Keratinocyte (primary cell): ENCODE measurements around the gene HAND1. TPM values are rescaled to one million over a fixed set of nuclear protein-coding genes. Genes with fewer than 3 reads are reported as not detected.

Experiments used
- DNase-seq: peaks from one replicate; pipeline ENCODE4 v3.0.0-alpha.2; 2011; ENCODE audit warnings: low read depth, missing footprints, low spot score
- FAIRE-seq: peaks from 2 replicates; lab custom pipeline; 2011; peaks lifted over from hg19 to GRCh38; lab: Jason Lieb, UNC
- H2AFZ ChIP-seq: 2 replicates; pipeline ENCODE4 v1.6.0; 2012; ENCODE audit warnings: low read length, control low read depth, inconsistent platforms; ENCODE audit not compliant: control insufficient read depth
- H3K27ac ChIP-seq: 2 replicates; pipeline ENCODE4 v1.5.1; 2011; ENCODE audit warnings: low read length; ENCODE audit not compliant: control insufficient read depth, insufficient read depth
- H3K27me3 ChIP-seq: 3 replicates; pipeline ENCODE4 v1.6.0; 2011; ENCODE audit warnings: low read length; ENCODE audit not compliant: control insufficient read depth, insufficient read depth; ENCODE audit errors: extremely low read depth
- H3K36me3 ChIP-seq, 2 experiments: 2 replicates in 1 of 2; 3 replicates in 1 of 2; pipeline ENCODE4 v1.5.1; 2011; ENCODE audit warnings: low read length in 2 of 2, mild to moderate bottlenecking in 1 of 2; ENCODE audit not compliant: control insufficient read depth in 2 of 2, insufficient read depth in 2 of 2; ENCODE audit errors: extremely low read depth in 1 of 2
- H3K4me1 ChIP-seq: 3 replicates; pipeline ENCODE4 v1.5.1; 2011; ENCODE audit warnings: low read length; ENCODE audit not compliant: control insufficient read depth, insufficient read depth; ENCODE audit errors: extremely low read depth
- H3K4me2 ChIP-seq: 3 replicates; pipeline ENCODE4 v1.6.0; 2011; ENCODE audit warnings: low read depth, low read length; ENCODE audit not compliant: control insufficient read depth, insufficient read depth; ENCODE audit errors: extremely low read depth
- H3K4me3 ChIP-seq, 3 experiments: fragments of 200-600 bp in 1 of 3; sonication (generic) in 1 of 3; 2 replicates in 2 of 3; 3 replicates in 1 of 3; pipeline ENCODE4 v1.5.1; 2011 to 2016; ENCODE audit warnings: low read length in 3 of 3, mild to moderate bottlenecking in 3 of 3, control low read depth in 2 of 3, inconsistent platforms in 1 of 3, low read depth in 1 of 3, mixed read lengths in 1 of 3, mixed run types in 1 of 3, moderate library complexity in 1 of 3; ENCODE audit not compliant: control insufficient read depth in 2 of 3, insufficient read depth in 2 of 3; ENCODE audit errors: extremely low read depth in 1 of 3
- H3K79me2 ChIP-seq: 2 replicates; pipeline ENCODE4 v1.6.0; 2012; ENCODE audit warnings: low read length; ENCODE audit not compliant: control insufficient read depth, insufficient read depth
- H3K9ac ChIP-seq: 3 replicates; pipeline ENCODE4 v1.6.0; 2011; ENCODE audit warnings: low read length; ENCODE audit not compliant: control insufficient read depth, insufficient read depth; ENCODE audit errors: extremely low read depth
- H3K9me1 ChIP-seq: 3 replicates; pipeline ENCODE4 v1.6.0; 2011; ENCODE audit warnings: low read length; ENCODE audit not compliant: control insufficient read depth, insufficient read depth; ENCODE audit errors: extremely low read depth
- H3K9me3 ChIP-seq: 2 replicates; pipeline ENCODE4 v1.5.1; 2012; ENCODE audit warnings: low read depth, low read length; ENCODE audit not compliant: control insufficient read depth
- H4K20me1 ChIP-seq: 3 replicates; pipeline ENCODE4 v1.6.0; 2011; ENCODE audit warnings: low read length; ENCODE audit not compliant: control insufficient read depth, insufficient read depth; ENCODE audit errors: extremely low read depth
- CTCF ChIP-seq, 3 experiments: IDR thresholded peaks in 1 of 3; conservative IDR thresholded peaks in 1 of 3; optimal IDR thresholded peaks in 1 of 3; 2 replicates in 2 of 3; 3 replicates in 1 of 3; pipeline versions ENCODE3 to v1.5.1; 2011; ENCODE audit warnings: low read length in 3 of 3, mild to moderate bottlenecking in 3 of 3, moderate library complexity in 2 of 3, control low read depth in 1 of 3, inconsistent platforms in 1 of 3; ENCODE audit not compliant: insufficient read depth in 2 of 3; ENCODE audit errors: extremely low read depth in 1 of 3
- EZH2 ChIP-seq: IDR thresholded peaks from one replicate; pipeline ENCODE4 v1.6.1; 2012; ENCODE audit warnings: inconsistent platforms, mild to moderate bottlenecking, low read length, moderate library complexity
- dilution Hi-C: fragments of 300-500 bp; cut with MboI; formaldehyde crosslinking; loops from one replicate; pipeline ENCODE4 v1.7.0; 2020; ENCODE audit warnings: low sequenced_read_pairs; ENCODE audit not compliant: extremely low pct_ligation_motif_present
- polyA plus RNA-seq, 5 experiments: library from polyadenylated mRNA; depleted of rRNA in 3 of 5; stranded (reverse) in 3 of 5; stranded (forward) in 1 of 5; unstranded in 1 of 5; fragments of >200 nt; gene quantifications; 1 replicate in 1 of 5; 2 replicates in 3 of 5; 3 replicates in 1 of 5; pipeline versions ENCODE4 v1.2.1 to v1.2.3, GENCODE V29; 2011 to 2012; ENCODE audit warnings: missing spikeins in 2 of 5, low read depth in 1 of 5, low replicate concordance in 1 of 5

The HAND1 gene
- polyA plus RNA-seq, 1 donor (not counting 4 experiments of a cell fraction or from before 2014, with no cell fraction given): not detected

GRCh38 chr5:154484393-154485095, 6.5 kb upstream of the HAND1 start:
- H3K27me3 ChIP-seq: peaks cover 85% of the 10 kb centered on the region
- peak; percentile 61 for TF ChIP-seq EZH2
- no peak for TF ChIP-seq CTCF (optimal IDR thresholded peaks at IDR 0.05 in 1 of 3, IDR thresholded peaks at IDR 0.05 in 1 of 3, conservative IDR thresholded peaks at IDR 0.05 in 1 of 3; ENCODE audit: extremely low read depth in 1 of 3, insufficient read depth in 2 of 3, low read length in 3 of 3)
- no peaks in the 10 kb centered on the region for H3K4me1 ChIP-seq
- no peaks in the 10 kb centered on the region for H3K9me1 ChIP-seq
- H3K36me3 ChIP-seq: no peaks in the 10 kb centered on the region
- H3K4me3 ChIP-seq: no peak overlapping the region
- H3K9me3 ChIP-seq: no peaks in the 10 kb centered on the region
- no peak overlapping the region for H3K27ac ChIP-seq
- FAIRE-seq (no peak), DNase-seq (no peak)
- H3K79me2 ChIP-seq: no peaks in the 10 kb centered on the region
- H2AFZ ChIP-seq: no peak overlapping the region
- no peak overlapping the region for H3K4me2 ChIP-seq
- no peaks in the 10 kb centered on the region for H4K20me1 ChIP-seq
- dilution Hi-C loops: no loop called here
- H3K9ac ChIP-seq: no peak overlapping the region

GRCh38 chr5:154483654-154484392, 5.8 kb upstream of the HAND1 start:
- Histone ChIP-seq H3K36me3 (no peaks in the 10 kb centered on the region), H3K9ac (no peak overlapping the region), H3K4me3 (no peak overlapping the region), H3K4me1 (no peaks in the 10 kb centered on the region), H3K9me3 (no peaks in the 10 kb centered on the region), H3K27me3 (peaks cover 92% of the 10 kb centered on the region), H3K79me2 (no peaks in the 10 kb centered on the region), H2AFZ (no peak overlapping the region), H4K20me1 (no peaks in the 10 kb centered on the region), H3K27ac (no peak overlapping the region), H3K9me1 (no peaks in the 10 kb centered on the region), H3K4me2 (no peak overlapping the region)
- DNase-seq (no peak), FAIRE-seq (no peak)
- no peak for TF ChIP-seq CTCF (optimal IDR thresholded peaks at IDR 0.05 in 1 of 3, IDR thresholded peaks at IDR 0.05 in 1 of 3, conservative IDR thresholded peaks at IDR 0.05 in 1 of 3; ENCODE audit: extremely low read depth in 1 of 3, insufficient read depth in 2 of 3, low read length in 3 of 3)
- no peak for TF ChIP-seq EZH2
- dilution Hi-C loops: no loop called here
